SJSA1 (cell line): ENCODE measurements around the gene OR4N2. TPM values are rescaled to one million over a fixed set of nuclear protein-coding genes. Genes with fewer than 3 reads are reported as not detected.
"Not testable (repeated sequence)": the region's sequence is repeated elsewhere in the genome, so short reads cannot be mapped to it uniquely, and the experiment has no call there.

Experiments used
- DNase-seq, 2 experiments: peaks; one replicate each; pipeline ENCODE4 v3.0.0-alpha.2; 2015 to 2020; ENCODE audit warnings: low spot score in 2 of 2, low read depth in 1 of 2
- H3K27ac ChIP-seq: fragments of 250-450 bp; sonication (Bioruptor Pico); 2 replicates; pipeline ENCODE4 v1.5.1; 2020; ENCODE audit warnings: mild to moderate bottlenecking, moderate library complexity
- H3K27me3 ChIP-seq: fragments of 250-450 bp; sonication (Bioruptor Pico); replicated peaks from 2 replicates; pipeline ENCODE4 v1.5.1; 2020; ENCODE audit warnings: mild to moderate bottlenecking, moderate library complexity
- H3K36me3 ChIP-seq: fragments of 250-450 bp; sonication (Bioruptor Pico); 2 replicates; pipeline ENCODE4 v1.5.1; 2020; ENCODE audit warnings: mild to moderate bottlenecking
- H3K4me1 ChIP-seq: fragments of 250-450 bp; sonication (Bioruptor Pico); replicated peaks from 2 replicates; pipeline ENCODE4 v1.6.1; 2021; ENCODE audit warnings: mild to moderate bottlenecking
- H3K4me3 ChIP-seq: fragments of 250-450 bp; sonication (Bioruptor Pico); 2 replicates; pipeline ENCODE4 v1.5.1; 2020; ENCODE audit warnings: mild to moderate bottlenecking
- H3K9me3 ChIP-seq: fragments of 250-450 bp; sonication (Bioruptor Pico); replicated peaks from 2 replicates; pipeline ENCODE4 v1.5.1; 2020; ENCODE audit warnings: mild to moderate bottlenecking
- total RNA-seq: library from RNA; depleted of rRNA; stranded (reverse); fragments of >200 nt; shearing (Covaris generic); gene quantifications from 2 replicates; pipeline ENCODE4 v1.2.3, GENCODE V29; 2014

OR4N2 gene
- total RNA-seq, 1 experiment from 2014 or later, result not detected

DNA sequence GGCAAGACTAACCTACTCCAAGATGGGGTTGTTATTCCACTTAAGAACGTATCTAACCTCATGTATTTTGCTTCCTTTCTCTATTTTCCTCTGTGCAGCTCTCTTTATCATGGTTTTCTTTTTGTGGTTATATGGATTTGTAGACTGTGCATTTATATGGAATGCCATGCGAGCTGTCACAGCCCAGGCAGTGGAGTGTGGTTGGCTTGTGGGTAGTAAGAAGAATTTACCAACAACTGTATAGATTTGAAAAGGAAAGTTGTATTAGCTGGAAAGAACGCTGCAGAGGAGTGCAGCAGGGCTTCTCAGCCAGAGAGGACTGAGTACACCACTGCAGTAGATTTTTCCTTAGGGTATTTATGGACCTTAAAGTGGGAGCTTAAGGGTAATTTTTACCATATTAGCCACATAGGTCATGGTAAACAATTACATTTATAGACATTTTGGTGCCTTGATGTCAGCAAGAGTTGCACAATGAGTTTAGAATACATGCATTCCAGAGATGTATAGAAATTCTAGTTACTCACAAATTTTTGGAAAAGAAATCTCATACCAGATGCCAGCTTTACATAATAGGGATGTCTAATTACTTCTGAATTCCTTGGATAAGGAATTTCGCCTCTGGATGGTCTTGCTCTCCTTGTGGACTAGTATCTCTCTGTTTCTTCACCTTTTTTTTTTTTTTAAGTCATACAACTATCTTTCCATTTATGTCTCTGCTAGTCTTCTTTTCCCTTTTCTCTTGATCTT is 9.8 kb downstream of the OR4N2 start:
- not testable (repeated sequence) for H3K27me3 ChIP-seq, H3K4me3 ChIP-seq, H3K4me1 ChIP-seq, H3K9me3 ChIP-seq, H3K36me3 ChIP-seq, H3K27ac ChIP-seq
- peak in 1 of 2 experiments; percentile 6 for DNase-seq

DNA sequence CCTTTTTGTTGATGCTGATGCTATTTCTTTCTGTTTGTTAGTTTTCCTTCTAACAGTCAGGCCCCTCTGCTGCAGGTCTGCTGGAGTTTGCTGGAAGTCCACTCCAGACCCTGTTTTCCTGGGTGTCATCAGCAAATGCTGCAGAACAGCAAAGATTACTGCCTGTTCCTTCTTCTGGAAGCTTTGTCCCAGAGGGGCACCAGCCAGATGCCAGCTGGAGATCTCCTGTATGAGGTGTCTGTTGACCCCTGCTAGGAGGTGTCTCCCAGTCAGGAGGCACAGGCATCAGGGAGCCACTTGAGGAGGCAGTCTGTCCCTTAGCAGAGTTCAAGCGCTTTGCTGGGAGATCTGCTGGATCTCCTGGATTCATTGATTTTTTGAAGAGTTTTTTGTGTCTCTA is 16.3 kb downstream of the OR4N2 start:
- not testable (repeated sequence) for H3K4me3 ChIP-seq, DNase-seq, H3K4me1 ChIP-seq, H3K27ac ChIP-seq, H3K36me3 ChIP-seq, H3K9me3 ChIP-seq, H3K27me3 ChIP-seq

DNA sequence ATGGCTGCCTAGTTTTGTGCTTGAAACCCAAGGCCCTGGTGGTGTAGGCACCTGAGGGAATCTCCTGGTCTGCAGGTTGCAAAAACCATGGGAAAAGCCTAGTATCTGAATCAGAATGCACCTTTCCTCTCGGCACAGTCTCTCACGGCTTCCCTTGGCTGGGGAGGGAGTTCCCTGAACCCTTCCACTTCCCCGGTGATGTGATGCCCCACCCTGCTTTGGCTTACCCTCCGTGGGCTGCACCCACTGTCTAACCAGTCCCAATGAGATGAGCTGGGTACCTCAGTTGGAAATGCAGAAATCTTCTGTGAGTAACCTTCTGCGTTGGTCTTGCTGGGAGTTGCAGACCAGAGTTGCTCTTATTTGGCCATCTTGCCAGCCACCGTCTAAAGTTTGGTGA is 17.4 kb downstream of the OR4N2 start:
- not testable (repeated sequence) for H3K27ac ChIP-seq, H3K9me3 ChIP-seq, H3K36me3 ChIP-seq, H3K4me1 ChIP-seq, H3K27me3 ChIP-seq, DNase-seq, H3K4me3 ChIP-seq

- no peak for DNase-seq
- H3K9me3 ChIP-seq, result no peaks in the 10 kb centered on the region
- H3K36me3 ChIP-seq, result no peaks in the 10 kb centered on the region
- no peak overlapping the region for H3K4me3 ChIP-seq
- no peak overlapping the region for H3K27ac ChIP-seq
- no peaks in the 10 kb centered on the region for H3K4me1 ChIP-seq
- H3K27me3 ChIP-seq, result no peaks in the 10 kb centered on the region
Measured at GRCh38 chr14:19823178-19823577, 19.6 kb downstream of the OR4N2 start.

DNA sequence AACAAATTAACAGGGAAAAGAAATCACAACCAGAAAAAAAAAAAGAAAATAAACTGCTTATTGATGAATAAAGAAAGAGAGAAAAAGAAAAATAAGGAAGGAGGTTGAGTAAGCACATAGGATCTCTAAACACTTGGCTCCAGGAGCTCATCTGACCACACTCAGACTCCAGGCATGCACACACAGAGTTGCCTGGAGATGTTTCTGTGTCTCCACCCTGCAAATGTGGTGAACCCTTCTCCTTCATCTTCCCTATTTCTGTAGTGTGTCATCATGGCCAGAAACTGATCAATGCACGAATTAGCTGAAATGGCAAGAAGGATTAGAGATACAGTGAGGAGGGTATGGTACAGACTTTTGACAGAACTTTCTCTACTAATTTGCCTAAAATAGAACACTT is 20.2 kb downstream of the OR4N2 start:
- Histone ChIP-seq H3K4me3 (no peak overlapping the region), H3K36me3 (no peaks in the 10 kb centered on the region), H3K27ac (no peak overlapping the region), H3K9me3 (no peaks in the 10 kb centered on the region), H3K4me1 (no peaks in the 10 kb centered on the region), H3K27me3 (no peaks in the 10 kb centered on the region)
- peak; percentile 43 for DNase-seq

DNA sequence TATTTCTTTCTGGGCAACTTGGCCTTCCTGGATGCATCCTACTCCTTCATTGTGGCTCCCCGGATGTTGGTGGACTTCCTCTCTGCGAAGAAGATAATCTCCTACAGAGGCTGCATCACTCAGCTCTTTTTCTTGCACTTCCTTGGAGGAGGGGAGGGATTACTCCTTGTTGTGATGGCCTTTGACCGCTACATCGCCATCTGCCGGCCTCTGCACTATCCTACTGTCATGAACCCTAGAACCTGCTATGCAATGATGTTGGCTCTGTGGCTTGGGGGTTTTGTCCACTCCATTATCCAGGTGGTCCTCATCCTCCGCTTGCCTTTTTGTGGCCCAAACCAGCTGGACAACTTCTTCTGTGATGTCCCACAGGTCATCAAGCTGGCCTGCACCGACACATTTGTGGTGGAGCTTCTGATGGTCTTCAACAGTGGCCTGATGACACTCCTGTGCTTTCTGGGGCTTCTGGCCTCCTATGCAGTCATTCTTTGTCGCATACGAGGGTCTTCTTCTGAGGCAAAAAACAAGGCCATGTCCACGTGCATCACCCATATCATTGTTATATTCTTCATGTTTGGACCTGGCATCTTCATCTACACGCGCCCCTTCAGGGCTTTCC is 24.2 kb downstream of the OR4N2 start:
- H3K36me3 ChIP-seq, H3K9me3 ChIP-seq, H3K4me3 ChIP-seq, DNase-seq, H3K27ac ChIP-seq, H3K27me3 ChIP-seq, H3K4me1 ChIP-seq: not testable (repeated sequence)

- no peaks in the 10 kb centered on the region for H3K27me3 ChIP-seq
- DNase-seq, result no peak
- H3K9me3 ChIP-seq, result no peaks in the 10 kb centered on the region
- no peak overlapping the region for H3K4me3 ChIP-seq
- no peak overlapping the region for H3K27ac ChIP-seq
- H3K4me1 ChIP-seq, result no peaks in the 10 kb centered on the region
- no peaks in the 10 kb centered on the region for H3K36me3 ChIP-seq
Measured at GRCh38 chr14:19828314-19828713, 24.7 kb downstream of the OR4N2 start.

GRCh38 chr14:19834203-19834848 is 30.8 kb downstream of the OR4N2 start:
- H3K4me1 ChIP-seq, DNase-seq, H3K27me3 ChIP-seq, H3K4me3 ChIP-seq, H3K36me3 ChIP-seq, H3K27ac ChIP-seq, H3K9me3 ChIP-seq: not testable (repeated sequence)

- no peak for DNase-seq
- no peak overlapping the region for H3K27ac ChIP-seq
- no peaks in the 10 kb centered on the region for H3K9me3 ChIP-seq
- no peaks in the 10 kb centered on the region for H3K36me3 ChIP-seq
- no peaks in the 10 kb centered on the region for H3K4me1 ChIP-seq
- H3K27me3 ChIP-seq, result no peaks in the 10 kb centered on the region
- H3K4me3 ChIP-seq, result no peak overlapping the region
Measured at GRCh38 chr14:19838433-19838832, 34.9 kb downstream of the OR4N2 start.

DNA sequence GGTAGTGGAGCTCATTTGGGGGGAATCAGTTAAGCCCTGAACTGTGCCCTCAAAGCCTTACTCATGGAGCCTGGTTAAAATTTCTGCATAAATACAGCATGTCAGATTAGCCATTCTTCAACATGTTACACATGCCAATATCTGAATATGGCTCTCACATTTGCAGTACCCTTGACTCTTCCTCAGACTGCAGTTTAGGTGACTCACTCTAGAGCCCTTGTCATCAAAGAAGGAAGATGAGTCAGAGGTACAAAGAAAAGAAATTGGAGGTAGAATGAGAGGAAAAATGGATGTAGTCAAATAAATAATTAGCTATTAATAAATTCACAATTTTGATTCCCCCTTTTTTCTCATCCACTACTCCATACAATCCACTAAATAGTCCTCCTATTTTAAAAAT is 47.8 kb downstream of the OR4N2 start:
- H3K4me3 ChIP-seq, result no peak overlapping the region
- H3K4me1 ChIP-seq, result no peaks in the 10 kb centered on the region

GRCh38 chr14:19866061-19866669 is 62.6 kb downstream of the OR4N2 start:
- not testable (repeated sequence) for H3K27me3 ChIP-seq, H3K27ac ChIP-seq, H3K4me3 ChIP-seq, DNase-seq, H3K36me3 ChIP-seq, H3K9me3 ChIP-seq, H3K4me1 ChIP-seq

More for the DNA sequence above, 47.8 kb downstream of the OR4N2 start:
- no peaks in the 10 kb centered on the region for H3K36me3 ChIP-seq
- H3K9me3 ChIP-seq, result no peaks in the 10 kb centered on the region
- no peak overlapping the region for H3K27ac ChIP-seq
- H3K27me3 ChIP-seq, result no peaks in the 10 kb centered on the region
- DNase-seq, result no peak

GRCh38 chr14:19873178-19873577 is 69.6 kb downstream of the OR4N2 start:
- H3K27me3 ChIP-seq, result 0 out of 2 replicates have a peak, but pooled peaks cover 2% of the 10 kb centered on the region
- no peaks in the 10 kb centered on the region for H3K4me1 ChIP-seq
- H3K27ac ChIP-seq, result no peak overlapping the region
- DNase-seq, result no peak
- H3K4me3 ChIP-seq, result no peak overlapping the region
- no peaks in the 10 kb centered on the region for H3K9me3 ChIP-seq
- no peaks in the 10 kb centered on the region for H3K36me3 ChIP-seq

DNA sequence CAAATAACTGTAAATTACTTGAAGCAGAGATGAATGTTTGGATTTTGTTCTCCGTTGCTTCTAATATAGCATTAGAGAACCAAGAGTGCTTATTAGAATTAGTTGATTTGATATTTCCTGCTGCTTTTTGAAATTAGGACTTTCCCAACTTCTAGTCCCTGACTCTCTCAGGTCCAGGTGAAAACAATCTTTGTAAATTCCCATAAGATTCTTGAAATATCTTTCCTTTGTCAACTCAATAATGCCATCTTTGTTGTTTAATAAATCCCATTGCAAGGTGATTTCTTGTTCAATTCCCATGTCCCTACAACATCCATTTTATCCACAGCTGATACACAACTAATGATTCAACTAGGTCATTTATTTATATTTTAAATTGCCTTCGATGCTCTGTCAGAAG is 71.3 kb downstream of the OR4N2 start, which contains the start of gene OR4K2:
TSS of gene OR4K2 (plus strand) at position 301 of the 400 bp plus-strand sequence. CDS start 1,126 bp downstream, outside the sequence.
- Histone ChIP-seq H3K4me3 (no peak within 1 kb of the TSS), H3K36me3 (no peaks in the 10 kb centered on the region), H3K27ac (no peak within 1 kb of the TSS), H3K4me1 (no peaks in the 10 kb centered on the region), H3K27me3 (0 out of 2 replicates have a peak, but pooled peaks cover 2% of the 10 kb centered on the region), H3K9me3 (no peaks in the 10 kb centered on the region)
- no peak for DNase-seq
